ENCODE data around the gene TMBIM4.

DNA sequence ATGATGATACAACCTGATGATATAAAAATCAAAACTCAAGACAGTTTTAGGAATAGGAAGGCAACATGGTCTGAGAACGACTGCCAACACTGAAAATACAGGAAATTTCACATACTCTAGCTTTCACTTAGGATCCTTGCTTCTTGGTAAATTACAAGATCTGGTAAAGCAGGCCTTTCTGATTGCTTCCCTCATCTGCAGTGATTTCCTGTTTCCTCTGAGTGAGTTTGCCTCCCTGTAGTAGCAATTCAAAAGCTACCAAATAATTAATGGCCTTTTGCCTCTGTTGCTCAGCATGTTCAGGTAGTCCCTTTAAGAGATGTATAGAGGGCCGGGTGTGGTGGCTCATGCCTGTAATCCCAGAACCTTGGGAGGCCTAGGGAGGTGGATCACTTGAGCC is 17.2 kb upstream of the TMBIM4 start:
- TF ChIP-seq CTCF (IDR thresholded peaks at IDR 0.05; ENCODE audit: low read depth, low read length): no peak
- TF ChIP-seq EZH2phosphoT487 (IDR thresholded peaks at IDR 0.05; ENCODE audit: low read depth): no peak
